GM10266 (cell line): ENCODE data around the gene DIS3L2.

Experiments
- DNase-seq: peaks from one replicate; pipeline ENCODE4 v3.0.0; 2012; ENCODE audit errors: extremely low spot score
- CTCF ChIP-seq: IDR thresholded peaks from 2 replicates; pipeline ENCODE4 v1.5.1; 2012; ENCODE audit warnings: mild to moderate bottlenecking, low read depth; ENCODE audit not compliant: control insufficient read depth, insufficient read depth; ENCODE audit errors: missing control alignments

The DIS3L2 gene

GRCh38 chr2:232234922-232235615 is 273.6 kb downstream of the DIS3L2 start:
- no peak for DNase-seq

GRCh38 chr2:232235716-232236115 is 274.2 kb downstream of the DIS3L2 start:
- TF ChIP-seq CTCF = no peak
- peak; percentile 20 for DNase-seq

More at GRCh38 chr2:232234922-232235615, 273.6 kb downstream of the DIS3L2 start:
- no peak for TF ChIP-seq CTCF

- no peak for TF ChIP-seq CTCF
- peak; percentile 53 for DNase-seq
Observed at GRCh38 chr2:232236200-232236599, 274.7 kb downstream of the DIS3L2 start.

GRCh38 chr2:232237464-232237863 is 276.0 kb downstream of the DIS3L2 start:
- DNase-seq = no peak

GRCh38 chr2:232238108-232238507 is 276.6 kb downstream of the DIS3L2 start:
- TF ChIP-seq CTCF = no peak
- DNase-seq = no peak

More at GRCh38 chr2:232237464-232237863, 276.0 kb downstream of the DIS3L2 start:
- no peak for TF ChIP-seq CTCF

- TF ChIP-seq CTCF = no peak
- no peak for DNase-seq
Observed at GRCh38 chr2:232238596-232238995, 277.1 kb downstream of the DIS3L2 start.

GRCh38 chr2:232239951-232240681 is 278.6 kb downstream of the DIS3L2 start:
- DNase-seq = peak; percentile 26
- TF ChIP-seq CTCF = no peak
